Liver (tissue), 9 donors: ENCODE data around the gene SLC26A9. TPM values are rescaled to one million over a fixed set of nuclear protein-coding genes. Genes with fewer than 3 reads are reported as not detected.

Source experiments
- DNase-seq: peaks from one replicate; pipeline ENCODE4 v3.0.0-alpha.2; 2017; ENCODE audit warnings: low spot score
- H3K27ac ChIP-seq, 2 donors: one replicate each; pipeline ENCODE4 v1.7.0; 2013; ENCODE audit warnings: inconsistent platforms in 2 of 2, low read length in 2 of 2, control low read depth in 1 of 2, low read depth in 1 of 2, mild to moderate bottlenecking in 1 of 2
- H3K27me3 ChIP-seq, 4 donors: one replicate each; pipeline versions ENCODE4 v1.6.1 to v1.7.0; 2013; ENCODE audit warnings: low read length in 3 of 4, inconsistent platforms in 1 of 4, mild to moderate bottlenecking in 1 of 4, moderate library complexity in 1 of 4; ENCODE audit not compliant: control insufficient read depth in 4 of 4, insufficient read depth in 4 of 4
- H3K36me3 ChIP-seq, 4 donors: one replicate each; pipeline versions ENCODE4 v1.6.1 to v1.7.0; 2013; ENCODE audit warnings: low read length in 3 of 4, mild to moderate bottlenecking in 3 of 4, low read depth in 1 of 4, moderate library complexity in 1 of 4; ENCODE audit not compliant: control insufficient read depth in 4 of 4, insufficient read depth in 3 of 4
- H3K4me1 ChIP-seq, 4 donors: one replicate each; pipeline versions ENCODE4 v1.6.1 to v1.7.0; 2013; ENCODE audit warnings: low read length in 3 of 4, mild to moderate bottlenecking in 3 of 4, moderate library complexity in 1 of 4; ENCODE audit not compliant: control insufficient read depth in 4 of 4, insufficient read depth in 4 of 4
- H3K4me3 ChIP-seq, 3 donors: one replicate each; pipeline versions ENCODE4 v1.6.1 to v1.7.0; 2013; ENCODE audit warnings: low read length in 3 of 3, control low read depth in 1 of 3, low read depth in 1 of 3, mild to moderate bottlenecking in 1 of 3
- H3K9ac ChIP-seq, 2 donors: one replicate each; pipeline ENCODE4 v1.7.0; 2013; ENCODE audit warnings: low read length in 2 of 2, mild to moderate bottlenecking in 2 of 2, moderate library complexity in 2 of 2, control low read depth in 1 of 2, low read depth in 1 of 2
- H3K9me3 ChIP-seq, 4 donors: one replicate each; pipeline versions ENCODE4 v1.6.1 to v1.7.0; 2013; ENCODE audit warnings: low read length in 3 of 4; ENCODE audit not compliant: control insufficient read depth in 4 of 4
- EGR1 ChIP-seq, 2 donors: IDR thresholded peaks; 2 replicates each; pipeline ENCODE4 v1.6.1; 2016 to 2018; ENCODE audit warnings: antibody characterized with exemption in 2 of 2, low read depth in 2 of 2
- FOXA1 ChIP-seq: IDR thresholded peaks from 2 replicates; pipeline ENCODE4 v1.6.1; 2016; ENCODE audit warnings: antibody characterized with exemption
- FOXA2 ChIP-seq: IDR thresholded peaks from 2 replicates; pipeline ENCODE4 v1.6.1; 2016; ENCODE audit warnings: antibody characterized with exemption
- HNF4G ChIP-seq: IDR thresholded peaks from 2 replicates; pipeline ENCODE4 v1.6.1; 2016; ENCODE audit warnings: antibody characterized with exemption
- JUND ChIP-seq, 2 donors: IDR thresholded peaks; 2 replicates each; pipeline ENCODE4 v1.6.1; 2016; ENCODE audit warnings: antibody characterized with exemption in 2 of 2
- MAX ChIP-seq: IDR thresholded peaks from 2 replicates; pipeline ENCODE4 v1.6.1; 2016; ENCODE audit warnings: antibody characterized with exemption
- NR2F2 ChIP-seq: IDR thresholded peaks from 2 replicates; pipeline ENCODE4 v1.6.1; 2016; ENCODE audit warnings: antibody characterized with exemption
- RAD21 ChIP-seq, 2 donors: IDR thresholded peaks; 2 replicates each; pipeline ENCODE4 v1.6.1; 2016; ENCODE audit warnings: antibody characterized with exemption in 2 of 2, mild to moderate bottlenecking in 2 of 2
- RXRA ChIP-seq, 2 donors: IDR thresholded peaks; 2 replicates each; pipeline ENCODE4 v1.6.1; 2017 to 2018; ENCODE audit warnings: antibody characterized with exemption in 2 of 2, mild to moderate bottlenecking in 1 of 2
- YY1 ChIP-seq: IDR thresholded peaks from 2 replicates; pipeline ENCODE4 v1.6.1; 2016; ENCODE audit warnings: antibody characterized with exemption, mild to moderate bottlenecking
- WGBS: extraction: QIAGEN DNeasy Blood & Tissue Kit; methylation state at CpG from one replicate; pipeline ENCODE4 v1.1.7; 2013; 5-methylcytosine and 5-hydroxymethylcytosine counted together
- polyA plus RNA-seq, 2 donors: library from polyadenylated mRNA; stranded (reverse) in 1 of 2; unstranded in 1 of 2; fragments of 200-250 nt in 1 of 2; fragments of >200 nt in 1 of 2; fragmentation: Nextera tagmentation in 1 of 2; extraction: Ambion mirVana in 1 of 2; gene quantifications; one replicate each; pipeline versions ENCODE4 v1.2.1 to v1.2.3, GENCODE V29; 2013 to 2015
- total RNA-seq, 2 donors: library from RNA; depleted of rRNA; stranded (reverse); fragments of >200 nt; gene quantifications; one replicate each; pipeline ENCODE4 v1.2.3, GENCODE V29; 2014
- TF ChIP-seq, protein P1 (sequence below): IDR thresholded peaks from 2 replicates; pipeline ENCODE4 v1.6.1; 2016; ENCODE audit warnings: antibody characterized with exemption
- TF ChIP-seq, protein P2 (sequence below): IDR thresholded peaks from 2 replicates; pipeline ENCODE4 v1.6.1; 2016; ENCODE audit warnings: antibody characterized with exemption
- TF ChIP-seq, protein P3 (sequence below): IDR thresholded peaks from 2 replicates; pipeline ENCODE4 v1.6.1; 2016; ENCODE audit warnings: antibody characterized with exemption, mild to moderate bottlenecking
- TF ChIP-seq, protein P4 (sequence below): fragments of 150-350 bp; IDR thresholded peaks from 2 replicates; pipeline ENCODE4 v1.5.1; 2017; ENCODE audit warnings: improper control_type of control experiment, low read depth, low read length; ENCODE audit not compliant: missing input control
- donor health status: healthy.
- donor health status: healthy.
- donor health status: healthy.
- donor health status: healthy.
- donor health status: healthy.

SLC26A9 gene
- total and polyA plus RNA-seq, 4 donors, result not detected

DNA sequence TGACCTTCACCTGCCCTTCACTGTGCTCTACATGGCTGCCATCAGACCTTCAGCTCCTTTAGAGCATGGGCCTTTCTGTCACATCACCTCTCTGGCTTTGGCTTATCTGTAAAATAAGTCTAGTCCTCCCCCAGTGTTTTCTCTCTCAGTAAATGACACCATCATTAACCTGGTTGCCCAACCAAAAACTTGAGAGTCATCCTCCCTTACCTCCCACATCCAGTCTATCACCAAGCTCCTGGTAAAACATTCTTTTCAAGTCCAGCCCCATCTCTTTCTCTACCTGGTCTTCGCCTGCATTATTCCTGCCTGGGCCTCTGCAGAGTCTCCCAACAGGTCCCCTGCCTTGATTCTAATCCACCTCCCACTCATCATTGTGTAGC lies 13.1 kb downstream of the SLC26A9 start (continued):
- TF ChIP-seq, protein P1, sequence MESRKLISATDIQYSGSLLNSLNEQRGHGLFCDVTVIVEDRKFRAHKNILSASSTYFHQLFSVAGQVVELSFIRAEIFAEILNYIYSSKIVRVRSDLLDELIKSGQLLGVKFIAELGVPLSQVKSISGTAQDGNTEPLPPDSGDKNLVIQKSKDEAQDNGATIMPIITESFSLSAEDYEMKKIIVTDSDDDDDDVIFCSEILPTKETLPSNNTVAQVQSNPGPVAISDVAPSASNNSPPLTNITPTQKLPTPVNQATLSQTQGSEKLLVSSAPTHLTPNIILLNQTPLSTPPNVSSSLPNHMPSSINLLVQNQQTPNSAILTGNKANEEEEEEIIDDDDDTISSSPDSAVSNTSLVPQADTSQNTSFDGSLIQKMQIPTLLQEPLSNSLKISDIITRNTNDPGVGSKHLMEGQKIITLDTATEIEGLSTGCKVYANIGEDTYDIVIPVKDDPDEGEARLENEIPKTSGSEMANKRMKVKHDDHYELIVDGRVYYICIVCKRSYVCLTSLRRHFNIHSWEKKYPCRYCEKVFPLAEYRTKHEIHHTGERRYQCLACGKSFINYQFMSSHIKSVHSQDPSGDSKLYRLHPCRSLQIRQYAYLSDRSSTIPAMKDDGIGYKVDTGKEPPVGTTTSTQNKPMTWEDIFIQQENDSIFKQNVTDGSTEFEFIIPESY, result no peak
- no peak for TF ChIP-seq HNF4G

DNA sequence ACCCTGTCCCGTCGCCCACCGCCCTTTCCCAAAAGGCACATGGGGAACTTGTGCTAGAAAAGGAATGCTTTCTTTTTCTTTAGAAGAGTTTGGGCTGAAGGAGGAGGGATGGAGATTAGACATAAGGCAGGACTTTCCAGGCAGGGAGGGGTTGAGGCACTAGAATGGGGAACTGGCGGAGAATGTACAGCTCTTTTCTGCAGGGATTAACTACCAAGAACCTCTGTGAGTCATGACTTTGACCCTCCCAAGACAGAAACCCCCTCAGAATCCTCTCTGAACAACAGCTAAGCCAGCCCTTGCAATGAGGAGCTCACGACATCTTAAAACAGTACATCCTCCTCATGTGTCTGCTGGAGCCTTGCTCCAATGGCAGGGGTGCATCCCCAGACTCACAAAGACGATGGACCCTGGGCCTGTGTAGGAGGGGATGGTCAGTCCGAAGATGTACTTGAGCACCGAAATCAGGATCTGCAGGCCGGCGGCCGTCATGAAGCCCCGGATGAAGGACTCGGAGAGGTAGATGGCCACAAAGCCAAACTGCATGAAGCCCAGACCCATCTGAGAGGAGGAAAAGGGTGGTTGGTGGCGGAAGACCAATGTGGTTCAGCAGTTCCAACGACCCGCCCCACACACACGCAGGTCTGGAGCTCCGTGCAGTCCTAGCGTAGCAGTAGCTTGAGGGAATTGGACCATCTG lies 13.6 kb downstream of the SLC26A9 start:
- DNase-seq, result no peak

More for the DNA sequence above, 13.6 kb downstream of the SLC26A9 start:
- Histone ChIP-seq H3K9ac (no peak overlapping the region), H3K4me1 (no peaks in the 10 kb centered on the region), H3K27me3 (no peaks in the 10 kb centered on the region), H3K27ac (no peak overlapping the region), H3K9me3 (no peaks in the 10 kb centered on the region), H3K4me3 (no peak overlapping the region), H3K36me3 (no peaks in the 10 kb centered on the region)
- TF ChIP-seq, protein P2, sequence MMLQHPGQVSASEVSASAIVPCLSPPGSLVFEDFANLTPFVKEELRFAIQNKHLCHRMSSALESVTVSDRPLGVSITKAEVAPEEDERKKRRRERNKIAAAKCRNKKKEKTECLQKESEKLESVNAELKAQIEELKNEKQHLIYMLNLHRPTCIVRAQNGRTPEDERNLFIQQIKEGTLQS, result no peak
- TF ChIP-seq RXRA (IDR thresholded peaks at IDR 0.05), result no peak
- TF ChIP-seq YY1, result no peak
- no peak for TF ChIP-seq RAD21 (IDR thresholded peaks at IDR 0.05)
- TF ChIP-seq JUND (IDR thresholded peaks at IDR 0.05), result no peak
- TF ChIP-seq FOXA1, result no peak
- no peak for TF ChIP-seq NR2F2
- TF ChIP-seq HNF4G, result no peak
- TF ChIP-seq, protein P3, sequence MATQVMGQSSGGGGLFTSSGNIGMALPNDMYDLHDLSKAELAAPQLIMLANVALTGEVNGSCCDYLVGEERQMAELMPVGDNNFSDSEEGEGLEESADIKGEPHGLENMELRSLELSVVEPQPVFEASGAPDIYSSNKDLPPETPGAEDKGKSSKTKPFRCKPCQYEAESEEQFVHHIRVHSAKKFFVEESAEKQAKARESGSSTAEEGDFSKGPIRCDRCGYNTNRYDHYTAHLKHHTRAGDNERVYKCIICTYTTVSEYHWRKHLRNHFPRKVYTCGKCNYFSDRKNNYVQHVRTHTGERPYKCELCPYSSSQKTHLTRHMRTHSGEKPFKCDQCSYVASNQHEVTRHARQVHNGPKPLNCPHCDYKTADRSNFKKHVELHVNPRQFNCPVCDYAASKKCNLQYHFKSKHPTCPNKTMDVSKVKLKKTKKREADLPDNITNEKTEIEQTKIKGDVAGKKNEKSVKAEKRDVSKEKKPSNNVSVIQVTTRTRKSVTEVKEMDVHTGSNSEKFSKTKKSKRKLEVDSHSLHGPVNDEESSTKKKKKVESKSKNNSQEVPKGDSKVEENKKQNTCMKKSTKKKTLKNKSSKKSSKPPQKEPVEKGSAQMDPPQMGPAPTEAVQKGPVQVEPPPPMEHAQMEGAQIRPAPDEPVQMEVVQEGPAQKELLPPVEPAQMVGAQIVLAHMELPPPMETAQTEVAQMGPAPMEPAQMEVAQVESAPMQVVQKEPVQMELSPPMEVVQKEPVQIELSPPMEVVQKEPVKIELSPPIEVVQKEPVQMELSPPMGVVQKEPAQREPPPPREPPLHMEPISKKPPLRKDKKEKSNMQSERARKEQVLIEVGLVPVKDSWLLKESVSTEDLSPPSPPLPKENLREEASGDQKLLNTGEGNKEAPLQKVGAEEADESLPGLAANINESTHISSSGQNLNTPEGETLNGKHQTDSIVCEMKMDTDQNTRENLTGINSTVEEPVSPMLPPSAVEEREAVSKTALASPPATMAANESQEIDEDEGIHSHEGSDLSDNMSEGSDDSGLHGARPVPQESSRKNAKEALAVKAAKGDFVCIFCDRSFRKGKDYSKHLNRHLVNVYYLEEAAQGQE, result no peak
- TF ChIP-seq, protein P4, sequence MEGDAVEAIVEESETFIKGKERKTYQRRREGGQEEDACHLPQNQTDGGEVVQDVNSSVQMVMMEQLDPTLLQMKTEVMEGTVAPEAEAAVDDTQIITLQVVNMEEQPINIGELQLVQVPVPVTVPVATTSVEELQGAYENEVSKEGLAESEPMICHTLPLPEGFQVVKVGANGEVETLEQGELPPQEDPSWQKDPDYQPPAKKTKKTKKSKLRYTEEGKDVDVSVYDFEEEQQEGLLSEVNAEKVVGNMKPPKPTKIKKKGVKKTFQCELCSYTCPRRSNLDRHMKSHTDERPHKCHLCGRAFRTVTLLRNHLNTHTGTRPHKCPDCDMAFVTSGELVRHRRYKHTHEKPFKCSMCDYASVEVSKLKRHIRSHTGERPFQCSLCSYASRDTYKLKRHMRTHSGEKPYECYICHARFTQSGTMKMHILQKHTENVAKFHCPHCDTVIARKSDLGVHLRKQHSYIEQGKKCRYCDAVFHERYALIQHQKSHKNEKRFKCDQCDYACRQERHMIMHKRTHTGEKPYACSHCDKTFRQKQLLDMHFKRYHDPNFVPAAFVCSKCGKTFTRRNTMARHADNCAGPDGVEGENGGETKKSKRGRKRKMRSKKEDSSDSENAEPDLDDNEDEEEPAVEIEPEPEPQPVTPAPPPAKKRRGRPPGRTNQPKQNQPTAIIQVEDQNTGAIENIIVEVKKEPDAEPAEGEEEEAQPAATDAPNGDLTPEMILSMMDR, result no peak
- no peak for TF ChIP-seq MAX
- TF ChIP-seq FOXA2, result no peak
- no peak for TF ChIP-seq EGR1 (IDR thresholded peaks at IDR 0.05; ENCODE audit: low read depth in 2 of 2)
- TF ChIP-seq, protein P1, result no peak
- WGBS, result 95% methylated on average over 19 of the region's 19 CpGs
